Upper lobe of left lung (tissue), 6 donors: Measurements from ENCODE around the gene SPINT1. TPM values are rescaled to one million over a fixed set of nuclear protein-coding genes. Genes with fewer than 3 reads are reported as not detected.

Experiments
- ATAC-seq, 2 donors: fragments of 200-7000 bp; cut with Tn5 transposase; one replicate each; pipeline ENCODE4 v1.9.1; 2022; ENCODE audit warnings: mild to moderate bottlenecking in 2 of 2, moderate library complexity in 2 of 2; ENCODE audit not compliant: low FRiP score in 2 of 2
- DNase-seq, 2 donors: peaks; one replicate each; pipeline ENCODE4 v3.0.0-alpha.2; 2019 to 2020
- H3K27ac ChIP-seq, 4 donors: fragments of 200-600 bp; sonication (generic); one replicate each; pipeline ENCODE4 v1.5.1; 2016 to 2019
- H3K27me3 ChIP-seq, 4 donors: fragments of 200-600 bp; sonication (generic); one replicate each; pipeline ENCODE4 v1.5.1; 2017 to 2019
- H3K36me3 ChIP-seq, 4 donors: fragments of 200-600 bp; sonication (generic); one replicate each; pipeline ENCODE4 v1.5.1; 2016 to 2019
- H3K4me1 ChIP-seq, 4 donors: fragments of 200-600 bp; sonication (generic); one replicate each; pipeline ENCODE4 v1.5.1; 2018 to 2019
- H3K4me3 ChIP-seq, 4 donors: fragments of 200-600 bp; sonication (generic); one replicate each; pipeline ENCODE4 v1.5.1; 2017 to 2019; ENCODE audit warnings: mild to moderate bottlenecking in 2 of 4, moderate library complexity in 1 of 4
- H3K9me3 ChIP-seq, 4 donors: fragments of 200-600 bp; sonication (generic); one replicate each; pipeline ENCODE4 v1.5.1; 2018 to 2019
- EP300 ChIP-seq, 4 donors: sonication (generic); formaldehyde crosslinking; IDR thresholded peaks; one replicate each; pipeline ENCODE4 v1.5.1; 2017; ENCODE audit warnings: antibody characterized with exemption in 4 of 4, control low read depth in 2 of 4
- POLR2A ChIP-seq, 4 donors: fragments of 450-650 bp; IDR thresholded peaks; one replicate each; pipeline ENCODE4 v1.5.1; 2016 to 2017; ENCODE audit warnings: antibody characterized with exemption in 4 of 4, mild to moderate bottlenecking in 2 of 4
- POLR2AphosphoS5 ChIP-seq, 2 donors: sonication (generic); formaldehyde crosslinking; IDR thresholded peaks; one replicate each; pipeline ENCODE4 v1.5.1; 2017; ENCODE audit warnings: antibody characterized with exemption in 2 of 2
- WGBS, 2 donors: methylation state at CpG; one replicate each; pipeline ENCODE4 v1.1.5; 2017 to 2018; 5-methylcytosine and 5-hydroxymethylcytosine counted together
- total RNA-seq, 6 donors: library from RNA; depleted of rRNA in 4 of 6; stranded (reverse); fragments of >200 nt in 4 of 6; gene quantifications; one replicate each; pipeline versions ENCODE4 v1.1.0 to v1.2.1, GENCODE V29; 2016 to 2021
- TF ChIP-seq, protein P1 (sequence below), 6 experiments: fragments of 450-650 bp in 4 of 6; fragments of 200-600 bp in 2 of 6; sonication (generic) in 2 of 6; IDR thresholded peaks; one replicate each; pipeline ENCODE4 v1.5.1; 2016 to 2019; ENCODE audit warnings: antibody characterized with exemption in 6 of 6
- donor health status: DM: no; HTN: no; CAD: no; lungs with moderate emphysema.
- donor health status: DM: no; HTN: yes; CAD: no; lungs with severe emphysema.

SPINT1 gene
- total RNA-seq, 6 donors from 2014 or later: 99.3 to 252 (median 163) TPM

DNA sequence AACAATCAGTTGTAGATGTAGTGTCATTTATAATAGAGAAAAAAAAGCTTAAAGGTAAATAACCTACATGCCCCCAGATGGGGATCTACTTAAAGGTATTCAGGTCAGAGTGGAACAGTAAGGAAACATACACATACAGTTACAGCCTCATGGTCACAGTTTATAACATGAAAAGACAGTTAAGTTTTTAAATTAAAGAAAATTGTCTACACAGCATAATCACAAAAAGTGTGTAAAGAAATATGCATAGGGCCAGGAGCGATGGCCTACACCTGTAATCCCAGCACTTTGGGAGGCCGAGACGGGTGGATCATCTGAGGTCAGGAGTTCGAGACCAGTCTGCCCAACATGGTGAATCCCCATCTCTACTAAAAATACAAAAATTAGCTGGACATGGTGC, 23.4 kb downstream of the SPINT1 start:
- TF ChIP-seq, protein P1, sequence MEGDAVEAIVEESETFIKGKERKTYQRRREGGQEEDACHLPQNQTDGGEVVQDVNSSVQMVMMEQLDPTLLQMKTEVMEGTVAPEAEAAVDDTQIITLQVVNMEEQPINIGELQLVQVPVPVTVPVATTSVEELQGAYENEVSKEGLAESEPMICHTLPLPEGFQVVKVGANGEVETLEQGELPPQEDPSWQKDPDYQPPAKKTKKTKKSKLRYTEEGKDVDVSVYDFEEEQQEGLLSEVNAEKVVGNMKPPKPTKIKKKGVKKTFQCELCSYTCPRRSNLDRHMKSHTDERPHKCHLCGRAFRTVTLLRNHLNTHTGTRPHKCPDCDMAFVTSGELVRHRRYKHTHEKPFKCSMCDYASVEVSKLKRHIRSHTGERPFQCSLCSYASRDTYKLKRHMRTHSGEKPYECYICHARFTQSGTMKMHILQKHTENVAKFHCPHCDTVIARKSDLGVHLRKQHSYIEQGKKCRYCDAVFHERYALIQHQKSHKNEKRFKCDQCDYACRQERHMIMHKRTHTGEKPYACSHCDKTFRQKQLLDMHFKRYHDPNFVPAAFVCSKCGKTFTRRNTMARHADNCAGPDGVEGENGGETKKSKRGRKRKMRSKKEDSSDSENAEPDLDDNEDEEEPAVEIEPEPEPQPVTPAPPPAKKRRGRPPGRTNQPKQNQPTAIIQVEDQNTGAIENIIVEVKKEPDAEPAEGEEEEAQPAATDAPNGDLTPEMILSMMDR (IDR thresholded peaks at IDR 0.05): no peak
- TF ChIP-seq POLR2AphosphoS5 (IDR thresholded peaks at IDR 0.05): no peak
- TF ChIP-seq EP300 (IDR thresholded peaks at IDR 0.05): no peak
- no peak for TF ChIP-seq POLR2A (IDR thresholded peaks at IDR 0.05)
- DNase-seq (no peak), ATAC-seq (no peak)
- no peaks in the 10 kb centered on the region for H3K9me3 ChIP-seq
- no peaks in the 10 kb centered on the region for H3K36me3 ChIP-seq
- H3K27me3 ChIP-seq: no peaks in the 10 kb centered on the region
- H3K4me3 ChIP-seq: no peak overlapping the region
- no peak overlapping the region for H3K27ac ChIP-seq
- H3K4me1 ChIP-seq: peaks cover 0 to 8% (median 1%) of the 10 kb centered on the region in 4 donors
- 91 to 96% methylated on average over 4 of the region's 4 CpGs for WGBS, 2 donors

DNA sequence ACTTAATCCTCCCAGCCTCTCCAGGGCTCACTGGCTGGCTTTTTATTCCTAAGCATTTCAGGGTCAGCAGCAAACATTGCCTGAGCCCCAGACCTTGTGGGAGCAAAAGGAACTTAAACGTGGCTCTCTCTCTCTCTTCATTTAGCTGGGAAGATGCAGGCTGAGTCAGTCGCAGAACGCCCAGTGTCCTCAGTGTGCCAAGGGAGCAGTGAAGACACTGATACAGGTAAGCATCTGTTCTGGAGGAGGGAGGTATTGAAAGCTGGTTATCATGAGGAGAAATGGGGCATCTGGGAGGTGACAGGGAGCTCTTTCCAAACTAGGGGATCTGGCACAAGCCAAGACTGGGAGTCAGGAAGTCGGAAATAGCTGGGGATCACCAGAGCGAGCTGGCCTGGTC, 25.8 kb downstream of the SPINT1 start:
- WGBS, 2 donors: 78 to 84% methylated on average over 5 of the region's 5 CpGs

DNA sequence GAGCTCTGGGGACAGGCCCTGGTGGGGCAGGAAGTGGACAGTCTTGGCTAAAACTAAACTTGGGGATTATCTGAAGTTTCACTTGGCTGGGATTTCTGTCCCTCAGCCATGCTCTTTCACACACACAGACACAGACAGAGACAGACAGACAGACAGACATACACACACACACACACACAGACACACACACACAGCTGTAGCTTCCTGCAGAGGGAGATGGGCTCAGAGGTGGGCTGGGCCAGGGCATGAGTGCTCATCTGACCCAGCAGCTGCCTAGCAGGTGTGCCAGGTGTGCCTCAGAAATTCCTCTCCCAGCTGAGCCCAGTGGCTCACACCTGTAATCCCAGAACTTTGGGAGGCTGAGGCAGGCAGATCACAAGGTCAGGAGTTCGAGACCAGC, 26.9 kb downstream of the SPINT1 start:
- Histone ChIP-seq H3K36me3 (no peaks in the 10 kb centered on the region), H3K4me3 (no peak overlapping the region), H3K27ac (no peak overlapping the region), H3K27me3 (peaks cover 0 to 5% (median under 1%) of the 10 kb centered on the region in 4 donors), H3K4me1 (peaks cover 12 to 20% (median 17%) of the 10 kb centered on the region in 4 donors), H3K9me3 (no peaks in the 10 kb centered on the region)
- no peak for DNase-seq
- no peak for ATAC-seq
- 100% methylated on average over 1 of the region's 1 CpG for WGBS, 2 donors
- TF ChIP-seq POLR2AphosphoS5 (IDR thresholded peaks at IDR 0.05): no peak

More for the DNA sequence above, 25.8 kb downstream of the SPINT1 start:
- Histone ChIP-seq H3K4me1 (peaks cover 12 to 20% (median 17%) of the 10 kb centered on the region in 4 donors), H3K9me3 (no peaks in the 10 kb centered on the region), H3K27ac (no peak overlapping the region), H3K4me3 (no peak overlapping the region), H3K27me3 (peaks cover 0 to 5% (median under 1%) of the 10 kb centered on the region in 4 donors), H3K36me3 (no peaks in the 10 kb centered on the region)
- ATAC-seq (no peak), DNase-seq (no peak)
- TF ChIP-seq POLR2A (IDR thresholded peaks at IDR 0.05) (no peak), EP300 (IDR thresholded peaks at IDR 0.05) (no peak), POLR2AphosphoS5 (IDR thresholded peaks at IDR 0.05) (no peak)
- TF ChIP-seq, protein P1 (IDR thresholded peaks at IDR 0.05): no peak

DNA sequence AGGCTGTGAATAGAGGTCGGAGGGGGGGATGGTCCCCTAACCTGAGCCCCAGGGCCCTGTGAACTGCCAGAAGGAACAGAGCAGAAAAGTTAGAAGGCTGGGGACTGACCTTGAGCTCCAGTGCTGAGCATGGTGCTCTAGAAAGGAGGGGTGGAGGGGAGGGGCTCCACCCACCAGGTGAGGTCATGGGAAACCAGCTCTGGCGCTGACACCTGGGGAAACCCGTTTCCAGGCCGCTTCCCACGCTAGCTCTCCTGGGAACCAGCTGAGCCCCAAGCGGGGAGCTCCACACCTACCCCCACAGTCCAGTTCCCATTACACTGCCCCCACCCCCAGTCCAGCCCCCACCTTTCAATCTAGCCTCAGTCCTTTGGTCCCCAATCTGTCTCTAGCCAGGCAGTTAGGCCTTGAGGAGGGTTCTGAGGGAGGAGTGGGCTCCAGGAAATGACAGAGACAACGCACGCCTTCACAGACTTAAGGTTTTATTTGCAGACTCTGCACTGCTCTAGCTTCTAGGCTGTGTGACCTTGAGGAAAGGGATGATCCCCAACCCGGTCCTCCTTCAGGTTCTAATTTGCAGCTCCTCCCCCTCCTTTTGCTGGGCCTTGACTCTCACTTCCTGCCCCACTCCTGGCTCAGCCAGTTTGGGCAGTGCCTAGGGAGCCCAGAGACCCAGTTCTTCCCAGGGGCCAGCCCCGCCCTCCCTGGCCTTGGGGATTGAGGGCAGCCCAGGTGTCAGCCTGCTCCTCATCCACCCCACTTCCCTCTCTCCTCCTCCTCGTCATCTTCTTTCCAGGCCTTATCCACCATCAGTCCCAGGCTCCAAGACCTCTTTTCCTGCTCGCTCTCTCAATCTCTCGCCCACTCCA, 28.1 kb downstream of the SPINT1 start:
- no peak overlapping the region for H3K4me3 ChIP-seq
- peaks cover 0 to 5% (median under 1%) of the 10 kb centered on the region in 4 donors for H3K27me3 ChIP-seq
- H3K4me1 ChIP-seq: peaks cover 12 to 20% (median 17%) of the 10 kb centered on the region in 4 donors
- ATAC-seq: peak in 1 of 2 donors; percentile 78
- DNase-seq: peak in 1 of 2 donors; percentile 78
- no peaks in the 10 kb centered on the region for H3K36me3 ChIP-seq
- TF ChIP-seq POLR2AphosphoS5 (IDR thresholded peaks at IDR 0.05): no peak
- TF ChIP-seq, protein P1 (IDR thresholded peaks at IDR 0.05): no peak
- no peak for TF ChIP-seq POLR2A (IDR thresholded peaks at IDR 0.05)
- TF ChIP-seq EP300 (IDR thresholded peaks at IDR 0.05): no peak
- no peak overlapping the region for H3K27ac ChIP-seq
- H3K9me3 ChIP-seq: no peaks in the 10 kb centered on the region
- 68 to 84% methylated on average over 12 to 13 of the region's 13 CpGs for WGBS, 2 donors

DNA sequence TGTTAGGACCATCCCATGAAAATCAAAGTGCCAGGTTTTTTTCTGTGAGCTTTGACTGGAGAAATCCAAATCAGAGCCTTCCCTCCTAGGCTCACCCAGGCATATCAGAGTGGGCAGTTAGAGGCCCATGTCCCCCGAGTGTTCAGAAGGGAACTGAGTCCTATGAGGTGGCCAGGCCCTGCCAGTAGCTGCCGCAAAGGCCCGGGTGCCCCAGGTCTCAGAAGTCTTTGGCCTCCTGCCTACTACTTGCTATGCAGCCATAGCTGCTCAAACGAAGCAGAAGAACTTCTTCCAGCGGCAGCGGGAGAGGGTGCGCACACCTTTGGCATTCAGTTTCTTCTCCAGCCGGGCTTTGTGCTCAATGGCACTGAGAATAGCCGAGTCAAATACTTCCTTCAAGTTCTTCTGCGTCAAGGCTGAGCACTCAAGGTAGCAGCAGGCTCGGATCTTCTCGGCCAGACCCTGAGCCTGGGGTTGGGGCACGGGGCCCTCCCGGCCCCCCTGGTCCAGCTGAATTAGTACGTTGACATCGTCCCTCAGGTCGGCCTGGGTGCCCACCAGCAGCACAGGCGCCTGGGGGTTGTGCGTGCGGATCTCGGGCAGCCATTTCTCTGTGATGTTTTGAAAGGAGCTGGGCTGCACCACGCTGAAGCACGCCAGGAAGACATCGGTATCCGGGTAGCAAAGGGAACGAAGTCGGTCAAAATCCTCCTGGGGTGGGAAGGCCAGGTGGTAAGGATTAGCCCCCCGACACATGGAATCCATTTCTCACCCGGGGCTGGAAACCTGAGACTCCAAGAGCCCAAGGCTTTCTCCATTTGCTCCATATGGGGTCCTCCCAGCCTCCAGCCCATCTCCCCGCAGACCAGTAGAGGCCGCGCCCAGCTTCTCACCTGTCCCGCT, 29.2 kb downstream of the SPINT1 start:
- Histone ChIP-seq H3K27ac (no peak overlapping the region), H3K9me3 (no peaks in the 10 kb centered on the region), H3K36me3 (no peaks in the 10 kb centered on the region), H3K4me3 (peak overlapping the region in 3 of 4 donors; percentile 51 to 67 (median 52)), H3K4me1 (peaks cover 12 to 20% (median 17%) of the 10 kb centered on the region in 4 donors), H3K27me3 (peaks cover 0 to 5% (median under 1%) of the 10 kb centered on the region in 4 donors)
- TF ChIP-seq POLR2AphosphoS5 (IDR thresholded peaks at IDR 0.05) (no peak), EP300 (IDR thresholded peaks at IDR 0.05) (no peak), POLR2A (IDR thresholded peaks at IDR 0.05) (no peak)
- TF ChIP-seq, protein P1 (IDR thresholded peaks at IDR 0.05): no peak
- peak in 1 of 2 donors; percentile 76 for DNase-seq
- 73 to 77% methylated on average over 14 to 26 of the region's 33 CpGs for WGBS, 2 donors
- ATAC-seq: no peak
